ENCODE data around the gene DAB2IP.

Gene DAB2IP

GRCh38 chr9:121700165-121700831 is 48.9 kb downstream of the DAB2IP start:
- H3K27ac ChIP-seq = no peak overlapping the region
- TF ChIP-seq CTCF (conservative IDR thresholded peaks at IDR 0.05) (peak; percentile 72), ZFX (IDR thresholded peaks at IDR 0.05) (no peak)

GRCh38 chr9:121700832-121701419 is 49.5 kb downstream of the DAB2IP start:
- no peak overlapping the region for H3K27ac ChIP-seq
- TF ChIP-seq CTCF (conservative IDR thresholded peaks at IDR 0.05) = no peak

- H3K27ac ChIP-seq = no peak overlapping the region
- no peak for TF ChIP-seq ZFX (IDR thresholded peaks at IDR 0.05)
- no peak for TF ChIP-seq CTCF (conservative IDR thresholded peaks at IDR 0.05)
Measured at GRCh38 chr9:121701736-121702261, 50.4 kb downstream of the DAB2IP start.

GRCh38 chr9:121703014-121703734 is 51.7 kb downstream of the DAB2IP start:
- TF ChIP-seq ZFX (IDR thresholded peaks at IDR 0.05) = no peak
- no peak; the same call in 1 of the 2 replicates for TF ChIP-seq CTCF (conservative IDR thresholded peaks at IDR 0.05)

GRCh38 chr9:121704281-121704680 is 52.8 kb downstream of the DAB2IP start:
- H3K27ac ChIP-seq = no peak overlapping the region
- no peak for TF ChIP-seq CTCF (conservative IDR thresholded peaks at IDR 0.05)
- no peak for TF ChIP-seq ZFX (IDR thresholded peaks at IDR 0.05)

More at GRCh38 chr9:121703014-121703734, 51.7 kb downstream of the DAB2IP start:
- no peak overlapping the region for H3K27ac ChIP-seq

GRCh38 chr9:121706149-121706750 is 54.8 kb downstream of the DAB2IP start:
- H3K27ac ChIP-seq = no peak overlapping the region
- TF ChIP-seq ZFX (IDR thresholded peaks at IDR 0.05) = no peak
- no peak for TF ChIP-seq CTCF (conservative IDR thresholded peaks at IDR 0.05)
